ENCODE data around the gene KCNJ12.
"Not testable (repeated sequence)": the region's sequence is repeated elsewhere in the genome, so short reads cannot be mapped to it uniquely, and the experiment has no call there.

Gene KCNJ12

GRCh38 chr17:21454441-21454840 lies 78.3 kb downstream of the KCNJ12 start:
- H3K4me3 ChIP-seq (replicated peaks in 1 of 2; ENCODE audit: low read depth in 2 of 2, low read length in 2 of 2): no peak overlapping the region
- TF ChIP-seq, protein P1, sequence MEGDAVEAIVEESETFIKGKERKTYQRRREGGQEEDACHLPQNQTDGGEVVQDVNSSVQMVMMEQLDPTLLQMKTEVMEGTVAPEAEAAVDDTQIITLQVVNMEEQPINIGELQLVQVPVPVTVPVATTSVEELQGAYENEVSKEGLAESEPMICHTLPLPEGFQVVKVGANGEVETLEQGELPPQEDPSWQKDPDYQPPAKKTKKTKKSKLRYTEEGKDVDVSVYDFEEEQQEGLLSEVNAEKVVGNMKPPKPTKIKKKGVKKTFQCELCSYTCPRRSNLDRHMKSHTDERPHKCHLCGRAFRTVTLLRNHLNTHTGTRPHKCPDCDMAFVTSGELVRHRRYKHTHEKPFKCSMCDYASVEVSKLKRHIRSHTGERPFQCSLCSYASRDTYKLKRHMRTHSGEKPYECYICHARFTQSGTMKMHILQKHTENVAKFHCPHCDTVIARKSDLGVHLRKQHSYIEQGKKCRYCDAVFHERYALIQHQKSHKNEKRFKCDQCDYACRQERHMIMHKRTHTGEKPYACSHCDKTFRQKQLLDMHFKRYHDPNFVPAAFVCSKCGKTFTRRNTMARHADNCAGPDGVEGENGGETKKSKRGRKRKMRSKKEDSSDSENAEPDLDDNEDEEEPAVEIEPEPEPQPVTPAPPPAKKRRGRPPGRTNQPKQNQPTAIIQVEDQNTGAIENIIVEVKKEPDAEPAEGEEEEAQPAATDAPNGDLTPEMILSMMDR (IDR thresholded peaks at IDR 0.05; ENCODE audit: low read depth, low read length): no peak
- DNase-seq (ENCODE audit: low read depth in 2 of 2): no peak

GRCh38 chr17:21455761-21456160 lies 79.6 kb downstream of the KCNJ12 start:
- no peak overlapping the region for H3K4me3 ChIP-seq (replicated peaks in 1 of 2; ENCODE audit: low read depth in 2 of 2, low read length in 2 of 2)
- no peak for DNase-seq (ENCODE audit: low read depth in 2 of 2)
- TF ChIP-seq, protein P1 (IDR thresholded peaks at IDR 0.05; ENCODE audit: low read depth, low read length): no peak

GRCh38 chr17:21456449-21456848 lies 80.3 kb downstream of the KCNJ12 start:
- DNase-seq (ENCODE audit: low read depth in 2 of 2); H3K4me3 ChIP-seq (replicated peaks in 1 of 2; ENCODE audit: low read depth in 2 of 2, low read length in 2 of 2): not testable (repeated sequence)

DNA sequence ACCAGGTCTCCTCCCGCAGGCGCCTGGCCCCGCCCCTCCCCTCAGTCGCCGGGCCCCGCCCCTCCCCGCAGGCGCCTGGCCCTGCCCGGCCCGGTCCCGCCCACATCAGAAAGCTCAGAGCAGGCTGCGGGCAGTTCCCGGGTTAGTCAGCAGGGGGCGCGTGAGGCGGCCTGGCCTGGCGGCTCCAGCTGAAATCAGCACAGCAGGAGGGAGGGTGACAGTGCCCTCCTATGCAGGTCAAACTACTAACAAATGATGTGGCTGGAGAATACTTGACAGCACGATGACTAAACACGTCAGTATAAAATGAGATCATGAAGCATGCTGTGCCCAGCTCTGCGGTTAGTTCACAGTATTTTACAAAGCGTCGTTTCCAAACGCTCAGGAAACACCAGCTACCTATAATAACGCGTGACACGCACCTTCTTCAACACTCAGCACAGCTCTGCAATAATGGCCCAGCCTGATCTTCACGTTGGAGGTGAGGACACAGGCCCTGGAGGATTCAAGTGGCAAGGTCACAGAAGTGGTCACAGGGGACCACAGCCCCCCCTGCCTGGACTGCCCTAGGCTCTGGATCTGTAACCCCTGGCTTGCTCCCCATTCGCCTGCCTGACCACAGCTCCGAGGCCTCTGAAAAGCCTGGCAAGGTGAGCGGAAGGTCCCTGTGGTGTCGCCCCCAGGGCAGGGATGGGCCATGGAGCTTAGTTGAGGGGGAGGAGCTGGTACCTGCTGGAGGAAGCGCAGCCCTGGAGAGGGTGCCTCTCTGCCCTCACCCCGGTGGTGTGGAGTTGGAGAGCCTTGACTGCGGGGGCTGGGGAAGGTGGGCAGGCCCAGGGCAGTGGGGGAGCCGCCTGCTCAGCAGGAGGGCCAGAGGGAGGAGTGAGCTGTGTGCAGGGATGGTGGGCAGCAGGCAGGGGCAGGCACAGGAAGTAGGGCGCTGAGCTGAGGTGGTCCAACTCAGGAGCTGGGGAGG lies 81.2 kb downstream of the KCNJ12 start:
- DNase-seq (ENCODE audit: low read depth in 2 of 2): peak; percentile 88 to 92
- no peak overlapping the region for H3K4me3 ChIP-seq (replicated peaks in 1 of 2; ENCODE audit: low read depth in 2 of 2, low read length in 2 of 2)
- TF ChIP-seq, protein P1 (IDR thresholded peaks at IDR 0.05; ENCODE audit: low read depth, low read length): peak; percentile 89

DNA sequence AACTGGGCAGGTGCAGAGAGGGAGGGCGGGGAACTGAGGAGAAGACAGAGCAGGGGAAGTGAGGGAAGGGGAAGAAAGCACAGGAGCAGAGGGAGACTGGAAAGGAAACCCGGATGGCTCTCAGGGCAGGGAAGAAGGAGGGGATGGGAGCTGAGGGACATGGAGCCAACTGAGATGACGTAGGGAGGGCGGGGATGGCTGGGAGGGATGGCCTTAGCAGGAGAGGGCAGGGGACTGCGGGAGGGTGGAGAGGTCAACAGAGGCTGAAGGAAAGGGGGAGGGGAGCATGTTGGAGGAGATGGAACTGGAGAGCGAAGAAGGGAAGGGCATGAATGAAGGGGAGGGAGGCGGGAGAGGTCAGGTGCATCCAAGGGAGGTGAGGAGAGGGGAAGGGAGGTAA lies 81.9 kb downstream of the KCNJ12 start:
- H3K4me3 ChIP-seq (replicated peaks in 1 of 2; ENCODE audit: low read depth in 2 of 2, low read length in 2 of 2): no peak overlapping the region
- TF ChIP-seq, protein P1 (IDR thresholded peaks at IDR 0.05; ENCODE audit: low read depth, low read length): no peak
- DNase-seq (ENCODE audit: low read depth in 2 of 2): no peak

DNA sequence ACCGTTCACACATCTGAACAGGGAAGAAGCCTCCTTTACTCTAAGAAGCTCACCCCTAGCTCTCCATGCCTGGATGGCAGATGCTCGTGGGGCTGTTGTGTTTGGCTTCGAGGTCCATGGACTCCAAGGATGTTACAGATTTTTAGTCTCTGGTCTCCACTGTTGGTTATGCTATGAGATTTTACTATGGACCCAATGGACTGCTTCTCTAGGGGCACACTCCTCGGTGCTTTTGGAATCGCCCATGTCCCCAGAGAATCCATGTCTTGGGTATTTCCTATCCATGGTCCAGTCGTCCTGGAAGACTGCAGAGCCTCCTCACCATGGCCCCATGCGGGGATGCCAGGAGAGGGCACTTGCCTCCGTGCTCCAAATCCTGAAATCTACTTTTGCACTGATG lies 83.4 kb downstream of the KCNJ12 start:
- TF ChIP-seq, protein P1 (IDR thresholded peaks at IDR 0.05; ENCODE audit: low read depth, low read length): no peak
- no peak for DNase-seq (ENCODE audit: low read depth in 2 of 2)
- H3K4me3 ChIP-seq (replicated peaks in 1 of 2; ENCODE audit: low read depth in 2 of 2, low read length in 2 of 2): no peak overlapping the region

DNA sequence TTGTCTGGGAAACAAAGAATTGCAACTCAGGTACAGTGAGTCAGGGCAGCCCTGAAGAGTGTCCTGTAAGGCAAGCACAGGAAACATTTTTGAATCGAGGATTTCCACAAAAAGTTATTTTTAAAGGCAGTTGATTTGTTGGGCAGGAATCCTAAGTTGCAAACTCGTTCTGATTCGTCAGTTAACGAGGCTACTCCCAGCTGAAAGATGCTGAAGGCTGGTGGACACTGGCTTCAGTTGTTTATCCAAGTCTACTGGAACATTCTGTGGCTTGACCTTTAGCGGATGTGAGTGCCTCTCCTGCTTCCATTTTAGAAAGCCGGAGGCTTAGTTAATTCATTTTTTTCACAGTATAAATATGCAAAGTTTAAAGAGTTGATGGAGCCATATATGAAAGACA lies 84.2 kb downstream of the KCNJ12 start:
- DNase-seq (ENCODE audit: low read depth in 2 of 2): peak; percentile 48 to 91
- no peak overlapping the region for H3K4me3 ChIP-seq (replicated peaks in 1 of 2; ENCODE audit: low read depth in 2 of 2, low read length in 2 of 2)
- TF ChIP-seq, protein P1 (IDR thresholded peaks at IDR 0.05; ENCODE audit: low read depth, low read length): no peak

Measured in cardiac fibroblast (primary cell).